Stimulated activated CD4-positive, alpha-beta T cell treated with anti-CD3 and anti-CD28 coated beads, Interleukin-2, amount 100 ng/mL, for 24 hours (primary cell): ENCODE results near the gene LPA.
A peak's percentile ranks its signal among the peaks of the same experiment; 100 is the strongest.
"Not testable (repeated sequence)": the region's sequence is repeated elsewhere in the genome, so short reads cannot be mapped to it uniquely, and the experiment has no call there.

Experiments
- DNase-seq, 2 donors: peaks; one replicate each; pipeline ENCODE4 v3.0.0-alpha.2; 2020

LPA gene, protein sequence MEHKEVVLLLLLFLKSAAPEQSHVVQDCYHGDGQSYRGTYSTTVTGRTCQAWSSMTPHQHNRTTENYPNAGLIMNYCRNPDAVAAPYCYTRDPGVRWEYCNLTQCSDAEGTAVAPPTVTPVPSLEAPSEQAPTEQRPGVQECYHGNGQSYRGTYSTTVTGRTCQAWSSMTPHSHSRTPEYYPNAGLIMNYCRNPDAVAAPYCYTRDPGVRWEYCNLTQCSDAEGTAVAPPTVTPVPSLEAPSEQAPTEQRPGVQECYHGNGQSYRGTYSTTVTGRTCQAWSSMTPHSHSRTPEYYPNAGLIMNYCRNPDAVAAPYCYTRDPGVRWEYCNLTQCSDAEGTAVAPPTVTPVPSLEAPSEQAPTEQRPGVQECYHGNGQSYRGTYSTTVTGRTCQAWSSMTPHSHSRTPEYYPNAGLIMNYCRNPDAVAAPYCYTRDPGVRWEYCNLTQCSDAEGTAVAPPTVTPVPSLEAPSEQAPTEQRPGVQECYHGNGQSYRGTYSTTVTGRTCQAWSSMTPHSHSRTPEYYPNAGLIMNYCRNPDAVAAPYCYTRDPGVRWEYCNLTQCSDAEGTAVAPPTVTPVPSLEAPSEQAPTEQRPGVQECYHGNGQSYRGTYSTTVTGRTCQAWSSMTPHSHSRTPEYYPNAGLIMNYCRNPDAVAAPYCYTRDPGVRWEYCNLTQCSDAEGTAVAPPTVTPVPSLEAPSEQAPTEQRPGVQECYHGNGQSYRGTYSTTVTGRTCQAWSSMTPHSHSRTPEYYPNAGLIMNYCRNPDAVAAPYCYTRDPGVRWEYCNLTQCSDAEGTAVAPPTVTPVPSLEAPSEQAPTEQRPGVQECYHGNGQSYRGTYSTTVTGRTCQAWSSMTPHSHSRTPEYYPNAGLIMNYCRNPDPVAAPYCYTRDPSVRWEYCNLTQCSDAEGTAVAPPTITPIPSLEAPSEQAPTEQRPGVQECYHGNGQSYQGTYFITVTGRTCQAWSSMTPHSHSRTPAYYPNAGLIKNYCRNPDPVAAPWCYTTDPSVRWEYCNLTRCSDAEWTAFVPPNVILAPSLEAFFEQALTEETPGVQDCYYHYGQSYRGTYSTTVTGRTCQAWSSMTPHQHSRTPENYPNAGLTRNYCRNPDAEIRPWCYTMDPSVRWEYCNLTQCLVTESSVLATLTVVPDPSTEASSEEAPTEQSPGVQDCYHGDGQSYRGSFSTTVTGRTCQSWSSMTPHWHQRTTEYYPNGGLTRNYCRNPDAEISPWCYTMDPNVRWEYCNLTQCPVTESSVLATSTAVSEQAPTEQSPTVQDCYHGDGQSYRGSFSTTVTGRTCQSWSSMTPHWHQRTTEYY (N-terminal part only)

GRCh38 chr6:160664198-160664597 lies at the start of gene LPA:
LPA (minus strand) TSS chr6:160664275; CDS start chr6:160664214, 61 bp downstream.
- not testable (repeated sequence) for DNase-seq

GRCh38 chr6:160708993-160709392 lies 44.9 kb upstream of the LPA start:
- not testable (repeated sequence) for DNase-seq

GRCh38 chr6:160704688-160705087 lies 40.6 kb upstream of the LPA start:
- not testable (repeated sequence) for DNase-seq

GRCh38 chr6:160701918-160702680 lies 38.0 kb upstream of the LPA start, which contains the start of gene PLG:
PLG (plus strand) TSS chr6:160702244; CDS start chr6:160702305, 61 bp downstream.
- DNase-seq = not testable (repeated sequence)

- no peak for DNase-seq
Measured at GRCh38 chr6:160697826-160698225, 33.8 kb upstream of the LPA start.

DNA sequence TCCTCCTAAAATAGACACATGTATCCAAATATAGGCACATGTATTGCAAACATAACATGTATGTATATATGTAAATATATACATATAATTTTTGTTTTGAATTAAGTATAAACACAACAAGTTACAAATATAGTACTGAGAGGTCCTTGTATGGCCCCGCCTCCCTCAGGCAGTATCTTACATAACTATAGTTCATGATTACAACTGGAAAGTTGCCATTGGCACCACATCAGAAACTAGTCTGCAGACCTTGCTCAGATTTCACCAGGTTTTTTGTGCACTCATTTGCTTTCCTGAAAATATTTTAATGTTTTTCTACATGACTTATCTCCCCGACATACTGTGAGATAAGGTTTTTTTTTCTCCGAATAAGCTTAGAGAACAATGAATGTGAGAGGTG lies 32.8 kb upstream of the LPA start:
- not testable (repeated sequence) for DNase-seq

GRCh38 chr6:160695622-160696021 lies 31.5 kb upstream of the LPA start:
- not testable (repeated sequence) for DNase-seq

GRCh38 chr6:160695025-160695424 lies 30.9 kb upstream of the LPA start:
- not testable (repeated sequence) for DNase-seq

GRCh38 chr6:160692369-160692959 lies 28.4 kb upstream of the LPA start:
- no peak for DNase-seq

DNA sequence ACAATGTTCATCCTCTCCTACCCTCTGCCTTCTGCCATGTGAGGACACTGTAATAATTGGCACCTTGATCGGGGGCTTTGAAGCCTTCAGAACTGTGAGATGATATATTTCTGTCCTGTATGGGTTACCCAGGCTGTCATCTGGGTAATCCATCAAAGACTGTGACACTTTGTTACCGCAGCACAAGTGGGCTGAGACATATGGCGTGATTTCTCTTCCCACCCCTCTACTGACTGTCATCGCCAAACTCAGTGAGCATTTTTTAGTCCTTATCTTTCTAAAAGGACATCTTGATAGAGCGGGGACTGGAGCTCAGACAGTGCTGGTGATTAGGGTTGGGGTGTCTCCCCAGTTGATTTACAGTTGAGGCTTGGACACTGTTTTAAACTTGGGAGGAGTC lies 27.5 kb upstream of the LPA start:
- no peak for DNase-seq

- DNase-seq = no peak
Measured at GRCh38 chr6:160690458-160690857, 26.4 kb upstream of the LPA start.

DNA sequence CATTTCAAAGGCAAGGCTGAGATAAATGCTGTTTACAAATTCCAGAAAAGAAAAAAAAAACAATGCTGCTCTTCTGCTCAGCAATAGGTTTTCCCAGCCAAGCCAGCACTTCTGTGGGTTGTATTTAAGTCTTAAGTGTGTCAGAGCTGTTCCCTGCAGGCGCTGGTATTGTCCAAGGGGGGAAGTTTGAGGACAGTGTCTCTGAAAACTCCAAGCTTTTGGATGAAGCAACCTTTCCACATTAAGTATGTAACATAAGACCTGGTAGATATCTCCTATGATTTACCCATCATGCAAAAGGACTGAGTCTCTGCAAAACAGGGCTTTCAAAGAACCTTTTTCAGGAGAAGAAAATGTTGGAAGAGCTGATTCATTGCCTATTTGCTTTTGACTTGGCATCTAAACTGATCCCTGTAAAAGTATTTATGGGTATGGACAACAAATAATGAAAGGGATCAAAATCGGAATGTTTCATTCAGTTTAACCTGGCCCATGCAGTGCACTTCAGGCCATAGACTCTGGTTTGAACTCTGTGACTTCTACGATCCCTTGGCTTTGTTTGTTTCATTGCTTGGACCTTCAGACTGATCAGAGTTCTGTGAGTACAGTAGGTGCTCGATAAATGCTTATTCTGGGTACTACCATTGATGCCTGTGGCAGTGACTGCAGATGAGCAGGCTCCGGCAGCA lies 21.8 kb upstream of the LPA start:
- DNase-seq = no peak

- not testable (repeated sequence) for DNase-seq
Measured at GRCh38 chr6:160685101-160685761, 21.2 kb upstream of the LPA start.

GRCh38 chr6:160679402-160679769 lies 15.3 kb upstream of the LPA start:
- DNase-seq = peak in 1 of 2 donors; percentile 24

- DNase-seq = no peak
Measured at GRCh38 chr6:160678744-160679401, 14.8 kb upstream of the LPA start.

GRCh38 chr6:160678230-160678629 lies 14.2 kb upstream of the LPA start:
- DNase-seq = no peak

GRCh38 chr6:160676418-160676817 lies 12.3 kb upstream of the LPA start:
- not testable (repeated sequence) for DNase-seq

DNA sequence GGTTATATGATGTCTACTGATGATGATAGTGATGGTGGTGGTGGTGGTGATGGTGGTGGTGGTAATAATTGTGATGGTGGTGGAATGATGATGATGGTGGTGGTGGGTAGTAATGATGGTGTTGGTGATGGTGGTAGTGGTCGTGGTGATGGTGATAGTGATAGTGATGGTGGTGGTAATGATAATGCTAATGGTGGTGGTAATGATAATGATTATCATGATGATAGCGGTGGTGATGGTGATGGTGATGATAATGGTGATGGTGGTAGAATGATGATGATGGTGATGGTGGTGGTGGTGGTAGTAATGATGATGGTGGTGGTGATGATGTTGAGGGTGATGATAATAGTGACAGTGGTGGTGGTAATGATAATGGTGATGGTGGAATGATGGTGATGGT lies 4.5 kb upstream of the LPA start:
- DNase-seq = no peak

GRCh38 chr6:160667639-160668481 lies 3.8 kb upstream of the LPA start:
- peak in 1 of 2 donors; percentile 46 for DNase-seq
